Iris pigment epithelial cell (primary cell): ENCODE results near the gene TMEM120A.
A peak's percentile ranks its signal among the peaks of the same experiment; 100 is the strongest.

Experiments used
- DNase-seq: peaks from one replicate; pipeline ENCODE4 v3.0.0-alpha.2; 2011; ENCODE audit warnings: low read depth

TMEM120A gene

DNA sequence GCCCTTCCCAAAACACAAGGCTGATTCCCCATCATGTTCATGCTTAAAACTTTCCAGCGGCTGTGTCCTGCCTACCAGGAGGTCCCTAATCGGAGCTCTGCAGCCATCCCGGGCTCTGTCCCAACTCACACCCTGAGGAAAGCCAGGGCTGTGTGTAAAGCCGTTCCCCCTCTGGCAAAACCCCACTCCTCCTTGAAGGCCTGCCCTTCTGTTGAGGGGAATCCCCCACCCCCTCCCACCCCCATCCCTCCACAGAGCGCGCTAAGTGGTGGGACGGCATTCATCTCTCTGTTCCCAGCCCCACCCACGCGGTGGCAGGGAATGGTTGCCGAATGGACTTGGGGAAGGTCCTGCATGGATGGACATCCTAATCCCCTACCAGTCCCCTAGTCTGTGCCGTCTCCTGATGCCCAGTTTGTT lies 667 bp upstream of the TMEM120A start:
- no peak for DNase-seq

DNA sequence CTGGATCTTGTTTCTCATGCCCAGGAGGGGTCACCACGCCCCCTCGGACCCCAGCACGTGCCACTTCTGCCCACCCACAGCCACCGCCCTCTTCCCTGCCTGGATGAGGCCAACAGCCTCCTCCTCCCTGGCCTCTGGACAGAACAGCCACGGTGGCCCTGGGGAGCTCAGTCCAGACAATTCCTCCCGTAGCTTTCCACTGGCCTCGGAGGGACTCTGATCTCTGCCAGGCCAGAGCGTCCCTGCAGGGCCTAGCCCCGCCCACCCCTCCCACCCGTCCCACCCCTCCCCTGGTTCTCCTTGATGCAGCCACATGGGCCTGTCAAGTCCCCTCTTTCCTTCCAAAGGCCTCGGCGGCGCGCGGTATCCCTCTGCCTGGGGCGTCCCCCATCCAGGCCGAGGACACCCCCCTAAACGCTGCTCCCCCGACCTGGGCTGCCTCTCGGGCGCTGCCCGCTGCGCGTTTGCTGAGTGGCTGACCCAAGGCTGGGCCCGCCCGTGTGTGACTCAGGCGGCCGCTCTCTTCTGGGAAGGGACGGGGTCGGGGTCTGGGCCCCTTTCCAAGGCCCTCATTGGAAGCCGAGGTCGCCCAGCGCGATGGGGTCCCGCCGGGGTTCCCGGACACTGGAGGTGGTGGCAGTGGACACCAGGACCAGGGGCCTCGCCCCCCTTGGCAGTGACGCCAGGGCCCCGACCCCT lies 557 bp downstream of the TMEM120A start:
- DNase-seq, result peak; percentile 50

DNA sequence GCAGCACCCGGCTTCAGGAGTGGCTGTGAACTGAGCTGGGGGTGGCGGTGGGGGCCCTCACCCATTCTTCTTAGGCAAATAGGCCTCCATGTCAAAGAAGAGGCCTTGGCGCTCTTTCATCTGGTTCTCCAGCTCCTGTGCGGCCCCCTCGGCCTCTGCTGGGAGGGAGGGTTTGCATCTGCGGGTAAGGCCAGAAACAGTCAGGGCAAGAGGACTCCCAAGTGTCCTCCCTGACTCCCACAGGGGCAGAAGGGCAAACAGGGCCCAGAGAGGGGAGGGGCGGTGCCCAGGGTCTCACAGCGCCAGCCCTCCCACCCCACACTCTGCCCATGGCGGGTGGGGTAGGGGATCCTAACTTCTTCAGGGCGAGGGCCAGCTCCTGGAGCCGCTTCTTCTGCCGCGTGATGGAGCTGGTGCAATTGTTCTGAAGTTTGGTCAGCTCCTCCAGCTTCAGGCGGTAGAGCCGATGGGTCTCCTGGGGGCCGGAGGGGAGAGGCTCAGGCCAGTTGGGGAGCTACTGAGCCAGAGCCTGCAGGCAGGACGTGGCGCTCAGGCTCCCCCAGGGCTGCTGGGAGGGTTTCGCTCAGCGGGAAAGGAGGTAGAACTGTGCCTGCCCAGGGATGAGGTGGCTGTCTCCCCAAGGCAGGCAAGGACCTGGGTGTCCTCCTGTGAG lies 2.2 kb downstream of the TMEM120A start:
- DNase-seq, result no peak

DNA sequence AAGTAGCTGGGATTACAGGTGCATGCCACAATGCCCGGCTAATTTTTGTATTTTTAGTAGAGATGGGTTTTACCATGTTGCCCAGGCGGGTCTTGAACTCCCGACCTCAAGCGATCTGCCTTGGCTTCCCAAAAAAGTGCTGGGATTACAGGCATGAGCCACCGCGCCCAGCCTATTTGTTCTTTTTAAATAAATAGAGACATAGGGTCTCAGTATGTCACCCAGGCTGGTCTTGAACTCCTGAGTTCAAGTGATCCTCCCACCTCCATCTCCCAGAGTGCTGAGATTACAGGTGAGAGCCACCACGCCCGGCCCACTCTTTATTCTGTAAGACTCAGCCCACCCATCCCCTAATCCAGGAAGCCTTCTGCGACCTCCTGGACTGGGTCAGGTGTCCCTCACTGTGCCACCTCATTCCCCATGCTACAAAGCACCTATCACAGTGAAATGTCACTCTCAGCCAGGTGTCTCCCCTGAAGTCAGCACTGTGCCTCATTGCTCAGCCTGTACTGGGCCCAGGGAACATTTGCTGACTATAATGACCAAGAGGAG lies 2.8 kb downstream of the TMEM120A start:
- DNase-seq, result no peak

DNA sequence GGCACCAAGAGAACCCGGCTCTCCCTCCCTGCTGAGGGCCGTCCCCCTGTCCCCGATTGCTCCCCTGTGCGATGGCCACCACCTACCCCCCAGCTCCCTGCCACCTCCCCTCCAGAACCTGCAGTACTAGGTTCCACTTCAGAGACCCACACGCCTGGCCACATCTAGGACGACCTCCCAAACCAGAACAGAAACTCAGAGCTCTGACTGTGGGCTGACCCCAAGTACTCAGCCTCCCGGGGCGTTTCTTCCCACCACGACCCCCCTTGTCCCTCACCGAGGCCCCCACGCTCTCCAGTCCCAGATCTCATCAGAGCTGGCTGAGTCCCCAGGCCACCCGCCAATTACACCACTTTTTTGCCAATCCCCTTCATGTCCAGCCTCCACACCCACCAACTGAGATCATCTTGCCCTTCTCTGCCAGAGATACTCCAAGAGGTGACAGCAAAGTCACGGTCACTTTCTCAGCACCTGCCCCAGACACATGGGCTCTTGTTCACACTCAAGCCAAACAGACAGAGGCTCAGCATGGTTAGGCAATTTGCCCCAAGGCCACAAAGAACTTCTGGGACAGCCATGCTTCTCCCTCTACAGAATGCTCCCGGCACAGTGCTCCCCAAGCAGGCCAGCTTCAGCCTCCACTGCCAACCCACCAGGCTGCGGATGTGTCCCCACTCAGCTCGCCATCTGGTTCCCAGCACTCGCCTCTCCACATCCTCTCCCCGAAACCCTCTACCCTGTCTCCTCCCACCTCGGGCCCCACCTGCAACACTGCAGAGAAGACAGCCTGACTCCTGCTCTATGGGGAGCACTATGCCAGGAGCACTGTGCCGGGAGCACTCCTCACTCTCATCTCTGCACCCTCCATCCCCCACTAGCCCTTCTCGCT lies 4.7 kb downstream of the TMEM120A start:
- no peak for DNase-seq

DNA sequence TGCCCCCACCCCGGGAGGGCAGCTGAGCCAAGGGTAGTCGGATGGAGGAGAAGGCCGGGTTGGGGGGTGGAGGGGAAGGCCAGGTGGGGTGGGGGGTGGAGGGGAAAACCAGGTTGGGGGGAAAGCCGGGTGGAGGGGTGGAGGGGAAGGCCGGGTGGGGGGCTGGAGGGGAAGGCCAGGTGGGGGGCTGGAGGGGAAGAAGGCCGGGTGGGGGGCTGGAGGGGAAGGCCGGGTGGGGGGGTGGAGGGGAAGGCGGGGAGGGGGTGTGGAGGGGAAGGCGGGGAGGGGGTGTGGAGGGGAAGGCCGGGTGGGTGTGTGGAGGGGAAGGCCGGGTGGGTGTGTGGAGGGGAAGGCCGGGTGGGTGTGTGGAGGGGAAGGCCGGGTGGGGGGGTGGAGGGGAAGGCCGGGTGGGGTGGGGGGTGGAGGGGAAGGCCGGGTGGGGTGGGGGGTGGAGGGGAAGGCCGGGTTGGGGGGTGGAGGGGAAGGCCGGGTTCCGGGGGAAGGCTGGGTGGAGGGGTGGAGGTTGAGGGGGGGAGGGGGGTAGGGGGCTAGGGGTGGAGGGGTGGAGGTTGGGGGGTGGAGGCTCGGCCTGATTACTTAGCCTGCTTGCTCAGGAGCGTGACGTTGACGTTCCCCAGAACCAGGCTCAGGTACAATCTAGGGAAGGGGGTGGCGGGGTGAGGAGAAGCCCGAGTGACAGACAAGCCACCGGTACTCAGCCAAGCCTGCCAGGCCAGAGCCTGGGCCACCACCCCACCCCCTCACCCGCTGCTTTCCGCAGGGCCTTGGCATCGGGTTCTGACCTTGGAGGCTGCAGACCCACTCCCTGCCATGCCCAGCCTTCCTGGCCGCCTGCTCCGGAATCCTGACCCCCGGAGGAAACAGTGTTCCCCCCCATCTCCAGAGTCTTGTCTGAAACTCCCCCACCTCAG lies 5.6 kb downstream of the TMEM120A start:
- DNase-seq, result no peak

DNA sequence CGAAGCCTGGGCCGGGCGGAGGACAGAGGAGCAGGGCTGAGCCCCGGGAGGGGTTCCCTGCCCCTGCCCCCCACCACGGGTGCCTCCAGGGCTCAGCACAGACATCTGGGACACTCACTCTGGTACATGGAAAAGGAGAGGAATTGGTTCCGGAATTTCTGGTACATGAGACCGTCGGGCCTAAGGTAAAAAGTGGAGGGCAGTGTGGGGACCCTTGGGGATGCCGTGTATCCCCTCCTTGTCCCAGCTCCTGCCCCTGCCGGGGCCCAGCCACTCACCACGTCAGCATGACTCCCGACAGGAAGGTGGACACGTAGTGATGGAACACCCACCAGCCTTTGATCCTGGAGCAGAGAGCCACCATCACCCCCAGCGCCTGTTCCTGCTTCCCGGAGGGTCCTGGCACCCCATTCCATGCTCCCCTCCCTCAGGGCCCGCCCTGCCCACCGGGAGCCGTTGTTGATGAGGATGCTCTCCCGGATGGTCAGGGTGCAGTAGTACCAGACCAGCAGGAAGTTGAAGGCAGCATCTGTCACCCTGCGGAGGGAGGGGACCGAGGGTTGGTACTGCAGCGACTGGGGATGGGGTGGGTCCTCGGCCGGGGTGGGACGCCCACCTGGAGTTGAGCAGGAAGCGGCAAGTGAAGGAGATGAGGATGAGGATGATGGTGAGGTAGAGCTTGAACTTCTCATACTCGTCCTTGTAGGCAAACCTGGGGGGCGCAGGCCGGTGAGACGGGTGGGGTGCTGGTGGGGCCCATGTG lies 6.4 kb downstream of the TMEM120A start:
- no peak for DNase-seq

DNA sequence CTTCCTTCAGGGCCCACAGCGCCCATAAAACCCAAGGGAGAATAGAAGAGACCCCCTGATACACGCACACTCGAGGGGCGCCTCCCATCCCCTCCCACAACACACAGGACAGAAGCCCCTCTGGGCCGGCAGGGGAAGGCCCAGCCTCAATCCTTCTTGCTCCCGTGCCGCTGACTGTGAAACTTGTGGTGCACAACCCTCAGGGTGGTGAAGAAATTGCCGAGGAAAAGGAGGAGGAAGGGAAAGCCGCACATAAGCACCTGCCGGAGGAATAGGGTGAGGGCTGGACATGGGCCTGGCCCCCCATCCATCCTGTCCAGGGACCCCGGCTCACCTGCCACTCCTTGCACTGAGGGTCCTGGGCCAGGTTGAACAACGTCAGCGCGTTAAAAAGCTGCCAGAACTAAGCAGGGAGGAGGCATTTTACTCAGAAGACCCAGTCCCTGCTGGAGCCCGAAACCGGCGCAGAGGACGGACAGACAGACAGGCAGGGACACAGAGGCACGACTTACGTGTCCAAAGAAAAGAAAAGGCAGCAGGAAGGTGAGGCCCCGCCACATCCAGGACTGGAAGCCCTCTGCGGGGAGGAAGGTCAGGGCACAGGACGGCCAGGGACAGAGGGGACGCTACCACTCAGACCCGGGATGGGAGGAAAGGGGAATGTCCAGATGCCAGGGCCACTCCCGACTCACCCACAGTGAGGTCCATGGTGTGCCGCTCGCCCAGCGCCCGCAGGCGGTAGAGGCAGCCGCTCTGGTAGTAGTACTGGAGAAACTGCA lies 7.2 kb downstream of the TMEM120A start:
- no peak for DNase-seq

DNA sequence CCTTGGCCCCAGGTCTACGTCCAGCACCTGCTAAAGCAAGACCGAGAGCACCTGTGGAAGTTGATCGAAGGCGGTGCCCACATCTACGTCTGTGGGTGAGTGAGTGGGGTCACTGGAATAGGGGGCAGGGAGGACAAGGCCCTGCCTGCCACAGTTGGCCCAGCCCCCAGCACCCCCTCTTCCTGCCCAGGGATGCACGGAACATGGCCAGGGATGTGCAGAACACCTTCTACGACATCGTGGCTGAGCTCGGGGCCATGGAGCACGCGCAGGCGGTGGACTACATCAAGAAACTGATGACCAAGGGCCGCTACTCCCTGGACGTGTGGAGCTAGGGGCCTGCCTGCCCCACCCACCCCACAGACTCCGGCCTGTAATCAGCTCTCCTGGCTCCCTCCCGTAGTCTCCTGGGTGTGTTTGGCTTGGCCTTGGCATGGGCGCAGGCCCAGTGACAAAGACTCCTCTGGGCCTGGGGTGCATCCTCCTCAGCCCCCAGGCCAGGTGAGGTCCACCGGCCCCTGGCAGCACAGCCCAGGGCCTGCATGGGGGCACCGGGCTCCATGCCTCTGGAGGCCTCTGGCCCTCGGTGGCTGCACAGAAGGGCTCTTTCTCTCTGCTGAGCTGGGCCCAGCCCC lies 8.1 kb downstream of the TMEM120A start:
- DNase-seq, result no peak

DNA sequence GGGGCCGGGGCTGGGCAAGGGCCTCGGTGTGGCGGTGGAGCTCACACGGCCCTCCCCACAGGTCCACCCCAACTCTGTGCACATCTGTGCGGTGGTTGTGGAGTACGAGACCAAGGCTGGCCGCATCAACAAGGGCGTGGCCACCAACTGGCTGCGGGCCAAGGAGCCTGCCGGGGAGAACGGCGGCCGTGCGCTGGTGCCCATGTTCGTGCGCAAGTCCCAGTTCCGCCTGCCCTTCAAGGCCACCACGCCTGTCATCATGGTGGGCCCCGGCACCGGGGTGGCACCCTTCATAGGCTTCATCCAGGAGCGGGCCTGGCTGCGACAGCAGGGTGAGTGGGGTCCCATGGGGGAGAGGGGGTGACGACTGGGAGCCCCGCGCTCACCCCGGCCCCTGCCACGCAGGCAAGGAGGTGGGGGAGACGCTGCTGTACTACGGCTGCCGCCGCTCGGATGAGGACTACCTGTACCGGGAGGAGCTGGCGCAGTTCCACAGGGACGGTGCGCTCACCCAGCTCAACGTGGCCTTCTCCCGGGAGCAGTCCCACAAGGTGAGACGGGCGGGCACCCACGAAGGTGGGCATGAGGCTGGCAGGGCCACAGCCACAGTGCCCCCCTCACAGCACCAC lies 8.8 kb downstream of the TMEM120A start:
- no peak for DNase-seq

DNA sequence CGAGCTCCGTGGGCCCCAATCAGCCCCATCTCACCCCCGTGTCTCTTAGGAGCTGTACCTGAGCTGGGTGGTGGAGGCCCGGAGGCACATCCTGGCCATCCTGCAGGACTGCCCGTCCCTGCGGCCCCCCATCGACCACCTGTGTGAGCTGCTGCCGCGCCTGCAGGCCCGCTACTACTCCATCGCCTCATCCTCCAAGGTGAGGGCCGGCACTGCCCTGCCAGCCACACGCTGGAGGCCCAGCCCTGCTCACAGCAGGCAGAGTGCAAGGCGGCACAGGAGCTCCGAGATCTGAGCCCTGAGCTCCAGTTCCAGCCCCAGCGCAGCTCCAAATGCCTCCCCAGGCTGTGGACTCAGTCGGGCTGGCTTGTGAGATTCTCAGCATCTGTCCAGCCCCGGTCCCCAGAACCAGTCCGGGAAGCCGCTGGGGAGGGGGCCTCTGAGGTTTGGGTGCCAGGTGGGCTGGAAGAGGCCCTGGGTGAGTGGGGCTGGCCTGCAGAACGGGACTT lies 9.3 kb downstream of the TMEM120A start:
- no peak for DNase-seq

DNA sequence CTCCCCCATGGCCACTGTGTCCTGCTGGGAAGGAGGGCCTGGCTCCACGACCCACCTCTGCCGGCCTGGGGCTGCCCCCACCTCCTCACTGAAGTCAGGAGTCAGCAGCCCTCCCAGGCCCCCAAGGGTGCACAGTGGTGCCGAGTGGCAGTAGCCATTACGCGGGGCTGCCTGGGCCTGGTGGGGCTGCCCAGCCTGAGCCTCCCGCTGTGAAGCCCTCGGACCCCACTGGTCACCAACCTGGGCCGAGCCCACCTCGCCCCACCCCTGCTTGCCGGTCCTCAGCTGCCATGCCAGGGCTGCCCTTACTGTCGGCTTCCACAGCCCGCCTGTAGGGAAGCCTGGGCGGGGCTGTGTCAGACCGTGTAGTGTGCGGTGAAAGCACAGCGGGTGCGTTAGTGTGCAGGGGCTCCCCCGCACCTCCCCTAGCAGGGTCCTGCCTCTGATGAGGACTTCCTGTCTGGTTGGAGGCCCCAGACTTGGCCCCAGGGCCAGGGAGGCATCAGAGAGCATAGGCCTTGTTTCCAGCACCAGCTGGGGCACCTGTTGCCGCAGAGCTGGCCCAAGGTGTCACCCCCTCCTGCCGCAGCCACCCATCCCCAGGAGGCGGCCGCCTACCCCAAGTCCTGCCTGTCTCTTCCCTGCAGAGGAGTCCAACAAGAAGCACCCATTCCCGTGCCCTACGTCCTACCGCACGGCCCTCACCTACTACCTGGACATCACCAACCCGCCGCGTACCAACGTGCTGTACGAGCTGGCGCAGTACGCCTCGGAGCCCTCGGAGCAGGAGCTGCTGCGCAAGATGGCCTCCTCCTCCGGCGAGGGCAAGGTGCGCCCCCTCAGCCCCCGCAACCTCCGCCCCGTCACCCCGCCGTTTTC lies 10.0 kb downstream of the TMEM120A start:
- no peak for DNase-seq

DNA sequence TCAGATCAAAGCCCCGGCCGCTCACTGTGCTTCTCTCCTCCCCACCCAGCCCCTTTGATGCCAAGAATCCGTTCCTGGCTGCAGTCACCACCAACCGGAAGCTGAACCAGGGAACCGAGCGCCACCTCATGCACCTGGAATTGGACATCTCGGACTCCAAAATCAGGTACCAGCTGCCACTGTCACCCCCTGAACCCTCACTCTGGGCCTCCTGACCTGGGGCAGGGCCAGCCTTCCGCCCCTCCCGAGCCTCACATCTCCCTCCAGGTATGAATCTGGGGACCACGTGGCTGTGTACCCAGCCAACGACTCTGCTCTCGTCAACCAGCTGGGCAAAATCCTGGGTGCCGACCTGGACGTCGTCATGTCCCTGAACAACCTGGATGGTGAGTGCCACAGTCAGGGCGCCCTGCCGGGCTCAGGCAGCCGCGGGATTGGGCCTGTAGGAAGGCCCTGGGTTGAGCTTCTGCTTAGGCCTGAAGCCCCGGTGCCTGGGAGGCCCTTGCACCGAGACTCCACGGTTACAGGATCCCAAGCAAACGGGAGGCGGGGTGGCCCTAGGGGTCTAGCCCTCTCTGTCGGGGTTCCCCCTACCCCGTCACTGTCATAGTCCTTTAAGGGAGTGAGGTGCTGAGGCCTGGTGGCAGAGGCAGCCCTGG lies 10.8 kb downstream of the TMEM120A start:
- DNase-seq, result no peak

DNA sequence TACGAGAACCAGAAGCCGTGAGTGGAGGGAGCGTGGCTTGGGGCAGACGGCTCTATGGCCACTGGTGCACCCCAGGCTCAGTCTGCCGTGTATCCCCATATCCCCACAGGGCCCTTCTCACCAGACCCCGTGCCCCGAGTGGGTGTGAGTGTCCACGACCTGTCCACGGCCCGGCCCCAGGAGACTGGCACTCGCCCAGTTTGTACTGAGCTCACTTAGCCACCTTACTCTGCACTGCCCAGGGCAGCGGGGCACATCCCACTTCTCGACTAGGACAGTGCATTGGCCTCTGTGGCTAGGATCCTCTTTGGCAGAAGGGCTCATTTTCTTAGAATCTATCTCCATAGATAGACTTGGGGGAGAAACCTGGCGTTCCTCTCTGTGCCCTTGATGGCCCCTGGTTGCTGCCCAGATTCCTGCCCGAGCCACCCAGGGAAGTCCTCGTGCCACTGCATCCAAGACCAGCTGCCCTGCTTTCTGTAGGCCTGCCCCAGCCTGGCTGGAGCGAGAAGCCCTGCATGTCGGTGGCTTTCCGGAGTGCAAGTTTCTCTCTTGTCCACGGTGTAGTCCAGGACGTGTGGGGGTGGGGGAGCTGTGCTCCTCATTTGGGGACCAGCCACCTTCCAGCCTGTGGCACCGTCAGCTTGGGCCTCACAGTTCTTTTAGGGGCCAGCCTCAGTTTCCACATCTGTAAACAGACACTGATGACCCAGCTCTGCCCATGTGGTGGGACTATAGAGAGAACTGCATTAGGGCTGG lies 11.9 kb downstream of the TMEM120A start:
- no peak for DNase-seq

DNA sequence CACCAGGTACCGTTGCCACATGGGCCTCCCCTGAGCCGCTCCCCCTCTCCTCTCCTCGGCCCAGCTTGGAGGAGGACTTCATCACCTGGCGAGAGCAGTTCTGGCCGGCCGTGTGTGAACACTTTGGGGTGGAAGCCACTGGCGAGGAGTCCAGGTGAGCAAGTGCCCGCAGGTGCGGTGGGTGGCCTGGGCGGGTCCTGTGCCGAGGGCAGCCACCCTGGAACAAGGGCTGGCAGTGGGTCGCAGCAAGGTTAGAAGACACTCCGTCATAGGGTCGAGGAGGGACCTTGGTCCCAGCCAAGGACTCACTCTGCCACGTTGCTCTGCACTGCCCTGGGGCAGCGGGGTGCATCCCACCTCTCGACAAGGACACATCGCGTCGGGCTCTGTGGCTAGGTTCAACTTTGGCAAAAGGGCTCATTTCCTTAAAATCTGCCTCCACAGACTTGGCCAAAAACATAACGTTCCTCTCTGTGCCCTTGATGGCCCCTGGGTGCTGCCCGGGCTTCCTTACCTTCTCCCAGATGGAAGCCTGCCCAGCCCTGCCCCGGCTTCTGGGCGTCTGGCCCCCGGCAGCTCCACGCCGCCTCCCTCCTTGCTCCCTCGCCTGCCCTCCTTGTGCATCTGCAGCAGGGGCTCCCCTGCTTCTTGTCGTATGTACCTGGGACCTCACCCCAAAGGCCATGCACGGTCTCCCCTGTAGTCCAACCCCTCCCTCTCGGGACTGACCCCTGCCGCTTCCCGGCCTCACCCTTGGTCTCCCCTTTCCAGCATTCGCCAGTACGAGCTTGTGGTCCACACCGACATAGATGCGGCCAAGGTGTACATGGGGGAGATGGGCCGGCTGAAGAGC lies 12.7 kb downstream of the TMEM120A start:
- no peak for DNase-seq

DNA sequence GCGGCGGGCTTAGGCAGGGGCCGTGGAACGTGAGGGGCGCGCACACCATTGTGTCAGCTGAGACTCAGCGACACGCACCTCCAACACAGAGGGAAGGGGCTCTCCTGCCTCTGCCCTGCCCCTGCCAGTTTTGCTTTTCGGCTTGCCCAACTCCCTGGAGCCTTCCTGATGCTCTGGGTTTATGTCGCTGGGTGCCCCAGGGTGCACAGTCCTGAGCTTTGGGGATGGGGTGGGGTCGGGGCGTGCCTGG lies 13.3 kb downstream of the TMEM120A start:
- DNase-seq, result no peak
